GM12878 (cell line): ENCODE measurements around the gene DNAH9. TPM values are rescaled to one million over a fixed set of nuclear protein-coding genes. Genes with fewer than 3 reads are reported as not detected.

Source experiments
- ATAC-seq: fragments of 200-7000 bp; cut with Tn5 transposase; 3 replicates; pipeline ENCODE4 v1.9.1; 2020; ENCODE audit warnings: mild to moderate bottlenecking, moderate library complexity
- BruUV-seq: library from RNA; stranded (reverse); fragments of 400-500 nt; replicated peaks from 2 replicates; lab custom pipeline; 2021; lab: Mats Ljungman, UMichigan
- CTCF ChIA-PET: fragments of 300-600 bp; sonication (Branson Sonifier 250); formaldehyde crosslinking; extraction: SDS; loops from one replicate; lab custom pipeline; 2021; ENCODE audit warnings: inconsistent platforms; lab: Yijun Ruan, JAX
- POLR2A ChIA-PET: fragments of 350-600 bp; formaldehyde crosslinking; extraction: SDS; loops from one replicate; lab custom pipeline; 2021; ENCODE audit warnings: inconsistent platforms; lab: Charles Lee
- RAD21 ChIA-PET: fragments of 300-600 bp; sonication (Branson Sonifier 250); formaldehyde crosslinking; loops from one replicate; lab custom pipeline; 2023; ENCODE audit warnings: antibody characterized with exemption; ENCODE audit not compliant: unreplicated experiment; lab: Charles Lee
- SMC1A ChIA-PET: fragments of 300-600 bp; sonication (Branson Sonifier 250); formaldehyde crosslinking; loops from one replicate; lab custom pipeline; 2023; ENCODE audit not compliant: unreplicated experiment, uncharacterized antibody; lab: Charles Lee
- DNase-seq: peaks from one replicate; pipeline ENCODE4 v3.0.0-alpha.2; 2011; ENCODE audit warnings: low read depth, low spot score
- FAIRE-seq: peaks from 3 replicates; lab custom pipeline; 2011; peaks lifted over from hg19 to GRCh38; lab: Jason Lieb, UNC
- H2AFZ ChIP-seq: 2 replicates; pipeline ENCODE4 v1.6.0; 2011; ENCODE audit warnings: low read depth, low read length, control low read depth; ENCODE audit not compliant: control insufficient read depth
- H3K27ac ChIP-seq: 2 replicates; pipeline ENCODE4 v1.5.1; 2011; ENCODE audit warnings: control low read depth; ENCODE audit not compliant: control insufficient read depth, insufficient read depth
- H3K27me3 ChIP-seq, 2 experiments: replicated peaks in 1 of 2; 2 replicates each; pipeline versions ENCODE4 v1.6.0 to v1.6.1; 2011; ENCODE audit warnings: low read length in 1 of 2; ENCODE audit not compliant: control insufficient read depth in 2 of 2, insufficient read depth in 2 of 2
- H3K36me3 ChIP-seq, 2 experiments: 2 replicates each; pipeline ENCODE4 v1.5.1; 2011; ENCODE audit warnings: low read length in 1 of 2; ENCODE audit not compliant: control insufficient read depth in 2 of 2, insufficient read depth in 2 of 2
- H3K4me1 ChIP-seq: 2 replicates; pipeline ENCODE4 v1.6.1; 2011; ENCODE audit warnings: mild to moderate bottlenecking, low read length, moderate library complexity, mixed read lengths; ENCODE audit not compliant: control insufficient read depth, insufficient read depth
- H3K4me2 ChIP-seq: 2 replicates; pipeline ENCODE4 v1.6.0; 2011; ENCODE audit warnings: control low read depth; ENCODE audit not compliant: control insufficient read depth, insufficient read depth
- H3K4me3 ChIP-seq: fragments of 200-600 bp; sonication (generic); 2 replicates; pipeline ENCODE4 v1.5.1; 2016
- H3K79me2 ChIP-seq: 2 replicates; pipeline ENCODE4 v1.6.0; 2011; ENCODE audit warnings: low read length; ENCODE audit not compliant: control insufficient read depth, insufficient read depth
- H3K9ac ChIP-seq: 2 replicates; pipeline ENCODE4 v1.8.0; 2011; ENCODE audit warnings: low read length, control low read depth, mixed read lengths; ENCODE audit not compliant: control insufficient read depth, insufficient read depth
- H3K9me3 ChIP-seq: replicated peaks from 3 replicates; pipeline ENCODE4 v1.5.1; 2011; ENCODE audit warnings: mild to moderate bottlenecking, low read length; ENCODE audit not compliant: control insufficient read depth, insufficient read depth
- H4K20me1 ChIP-seq: 2 replicates; pipeline ENCODE4 v1.6.0; 2011; ENCODE audit not compliant: control insufficient read depth, insufficient read depth
- IKZF1 ChIP-seq: fragments of 450-650 bp; conservative IDR thresholded peaks from 2 replicates; pipeline ENCODE4 v1.6.1; 2017; ENCODE audit warnings: antibody characterized with exemption, mild to moderate bottlenecking
- RBBP5 ChIP-seq: fragments of 200-600 bp; sonication (generic); conservative IDR thresholded peaks from 2 replicates; pipeline ENCODE4 v1.6.1; 2016
- USF2 ChIP-seq: IDR thresholded peaks from 2 replicates; pipeline ENCODE4 v1.6.1; 2011; ENCODE audit warnings: low read depth, low read length, improper control_type of control experiment, borderline replicate concordance
- WGBS: methylation state at CpG from one replicate; pipeline ENCODE4 v1.1.6; 2016; ENCODE audit warnings: low lambda C conversion rate; ENCODE audit not compliant: insufficient replicate concordance, insufficient coverage; ENCODE audit errors: missing lambda C conversion rate; 5-methylcytosine and 5-hydroxymethylcytosine counted together
- in situ Hi-C: fragments of 300-500 bp; cut with MboI; formaldehyde crosslinking; loops from 9 replicates; pipeline ENCODE4 v1.14.3; 2018; ENCODE audit warnings: mixed read lengths
- intact Hi-C: fragments of 100-400 bp; cut with micrococcal nuclease; formaldehyde crosslinking; loops from one replicate; pipeline ENCODE4 v1.14.2; 2022; ENCODE audit not compliant: unreplicated experiment
- polyA plus RNA-seq, 11 experiments: library from polyadenylated mRNA; depleted of rRNA in 4 of 11; unstranded in 6 of 11; stranded (reverse) in 5 of 11; fragments of >200 nt; fragmentation: Nextera tagmentation in 4 of 11; fragmentation: Illumina TruSeq in 1 of 11; extraction: Ambion mirVana in 4 of 11; extraction: Trizol in 1 of 11; gene quantifications; 1 replicate in 1 of 11; 2 replicates in 10 of 11; pipeline versions ENCODE4 v1.2.1 to v1.2.3, GENCODE V29; 2011 to 2016; ENCODE audit warnings: inconsistent platforms in 2 of 11, missing spikeins in 2 of 11, low read depth in 1 of 11
- total RNA-seq, 4 experiments: library from RNA; depleted of rRNA in 3 of 4; stranded (reverse); fragments of >200 nt in 3 of 4; fragmentation: Illumina TruSeq in 1 of 4; extraction: Trizol in 1 of 4; gene quantifications; 2 replicates each; pipeline versions ENCODE4 v1.2.1 to v1.2.3, GENCODE V29; 2013 to 2021

DNAH9 gene
- total and polyA plus RNA-seq, 10 of the 15 experiments (the other 5 are each of a cell fraction or from before 2014, with no cell fraction given): 0.10 to 0.40 (median 0.19) TPM; not detected in 7

DNA sequence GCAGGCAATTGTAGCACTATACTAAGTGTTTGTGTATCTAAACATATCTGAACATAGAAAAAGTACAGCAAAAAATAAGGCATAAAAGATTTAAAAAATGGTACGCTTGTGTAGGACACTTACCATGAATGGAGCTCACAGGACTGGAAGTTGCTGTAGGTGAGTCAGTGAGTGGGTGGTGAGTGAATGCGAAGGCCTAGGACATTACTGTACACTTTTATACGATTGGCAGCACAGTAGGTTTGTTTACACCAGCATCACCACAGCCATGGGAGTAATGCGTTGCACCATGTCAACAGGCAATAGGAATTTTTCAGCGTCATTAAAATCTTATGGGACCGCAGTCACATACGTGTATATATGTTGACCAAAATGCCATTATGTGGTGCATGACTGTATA is 45.6 kb downstream of the DNAH9 start:
- CTCF ChIA-PET: interaction anchor here (0.5 to 2.2 kb wide), 14 partner anchors 8 to 997 kb away, joined by 3 to 28 read pairs (median 3); no protein-coding TSS in a partner anchor
- H2AFZ ChIP-seq: no peak overlapping the region
- 59% methylated on average over 7 of the region's 7 CpGs for WGBS
- POLR2A ChIA-PET: no interaction called here
- intact Hi-C loops (loop anchor here (1.0 kb wide), 1 partner anchor 768 kb away; no protein-coding TSS in a partner anchor), in situ Hi-C loops (loop anchor here (25.0 kb wide), 2 partner anchors 757 to 1007 kb away; no protein-coding TSS in a partner anchor)
- no peaks in the 10 kb centered on the region for H3K36me3 ChIP-seq
- H4K20me1 ChIP-seq: no peaks in the 10 kb centered on the region
- H3K27ac ChIP-seq: no peak overlapping the region
- no peaks in the 10 kb centered on the region for H3K79me2 ChIP-seq
- H3K9me3 ChIP-seq: no peaks in the 10 kb centered on the region; the same call in 2 of the 3 replicates
- no peak for ATAC-seq
- H3K4me1 ChIP-seq: no peaks in the 10 kb centered on the region
- FAIRE-seq: no peak
- SMC1A ChIA-PET: interaction anchor here (1.1 to 1.5 kb wide), 2 partner anchors 767 to 997 kb away, joined by 4 to 7 read pairs; no protein-coding TSS in a partner anchor
- no TSS peak for BruUV-seq
- H3K4me2 ChIP-seq: no peak overlapping the region
- TF ChIP-seq IKZF1 (no peak), USF2 (no peak), RBBP5 (no peak)
- TF ChIP-seq, all 136 proteins: peak for 0
- RAD21 ChIA-PET: no interaction called here
- H3K4me3 ChIP-seq: no peak overlapping the region
- H3K9ac ChIP-seq: no peak overlapping the region
- no peak for DNase-seq
- H3K27me3 ChIP-seq: no peaks in the 10 kb centered on the region
